Tongue (tissue), 2 donors: ENCODE data around the gene PRAMEF1. TPM values are rescaled to one million over a fixed set of nuclear protein-coding genes. Genes with fewer than 3 reads are reported as not detected.
"Not testable (repeated sequence)": the region's sequence is repeated elsewhere in the genome, so short reads cannot be mapped to it uniquely, and the experiment has no call there.

Source experiments
- DNase-seq: peaks from one replicate; pipeline ENCODE4 v3.0.0-alpha.2; 2015
- total RNA-seq: library from RNA; depleted of rRNA; stranded (reverse); fragments of >200 nt; gene quantifications from one replicate; pipeline ENCODE4 v1.2.3, GENCODE V29; 2014

The PRAMEF1 gene
- total RNA-seq, 1 donor from 2014 or later: not detected

DNA sequence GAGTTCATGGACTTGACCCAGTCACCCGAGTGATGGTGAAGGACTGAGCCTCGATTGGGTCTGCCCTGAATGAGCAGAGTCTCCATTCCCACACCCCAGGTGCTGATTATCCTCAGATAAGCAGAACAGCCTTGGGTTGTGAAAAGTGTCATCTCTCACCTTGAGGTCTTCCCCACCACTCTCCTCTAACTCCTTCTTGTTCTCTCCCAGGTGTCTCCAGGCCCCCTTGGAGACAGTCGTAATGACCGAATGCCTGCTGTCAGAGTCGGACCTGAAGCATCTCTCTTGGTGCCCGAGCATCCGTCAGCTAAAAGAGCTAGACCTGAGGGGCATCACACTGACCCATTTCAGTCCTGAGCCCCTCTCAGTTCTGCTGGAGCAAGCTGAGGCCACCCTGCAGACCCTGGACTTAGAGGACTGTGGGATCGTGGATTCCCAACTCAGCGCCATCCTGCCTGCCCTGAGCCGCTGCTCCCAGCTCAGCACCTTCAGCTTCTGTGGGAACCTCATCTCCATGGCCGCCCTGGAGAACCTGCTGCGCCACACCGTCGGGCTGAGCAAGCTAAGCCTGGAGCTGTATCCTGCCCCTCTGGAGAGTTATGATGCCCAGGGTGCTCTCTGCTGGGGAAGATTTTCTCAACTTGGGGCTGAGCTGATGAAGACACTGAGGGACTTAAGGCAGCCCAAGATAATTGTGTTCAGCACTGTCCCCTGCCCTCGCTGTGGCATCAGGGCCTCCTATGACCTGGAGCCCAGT is 14.2 kb upstream of the PRAMEF1 start:
- no peak for DNase-seq

- no peak for DNase-seq
These were observed 13.1 kb upstream of the PRAMEF1 start for GRCh38 chr1:12778061-12778460.

DNA sequence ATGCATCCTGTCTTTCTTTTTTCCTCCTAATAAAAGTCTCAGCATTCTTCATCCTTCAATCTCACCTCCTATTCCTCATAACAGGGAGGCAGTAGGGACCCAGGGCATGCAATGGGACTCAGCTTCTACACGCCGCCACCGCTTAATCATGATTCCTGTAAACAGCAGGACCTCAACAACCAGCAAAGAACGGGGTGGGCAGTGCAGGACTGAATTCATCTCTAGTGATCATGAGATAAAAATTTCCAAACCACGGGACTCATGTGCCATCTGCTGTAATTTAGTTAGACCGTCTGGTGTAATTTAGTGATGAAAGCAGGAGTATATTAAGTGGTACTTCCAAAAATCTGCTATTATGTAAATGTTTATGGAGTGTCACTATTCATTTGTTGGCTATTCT is 12.3 kb upstream of the PRAMEF1 start:
- DNase-seq: no peak

GRCh38 chr1:12781488-12781887 is 9.7 kb upstream of the PRAMEF1 start:
- DNase-seq: not testable (repeated sequence)

DNA sequence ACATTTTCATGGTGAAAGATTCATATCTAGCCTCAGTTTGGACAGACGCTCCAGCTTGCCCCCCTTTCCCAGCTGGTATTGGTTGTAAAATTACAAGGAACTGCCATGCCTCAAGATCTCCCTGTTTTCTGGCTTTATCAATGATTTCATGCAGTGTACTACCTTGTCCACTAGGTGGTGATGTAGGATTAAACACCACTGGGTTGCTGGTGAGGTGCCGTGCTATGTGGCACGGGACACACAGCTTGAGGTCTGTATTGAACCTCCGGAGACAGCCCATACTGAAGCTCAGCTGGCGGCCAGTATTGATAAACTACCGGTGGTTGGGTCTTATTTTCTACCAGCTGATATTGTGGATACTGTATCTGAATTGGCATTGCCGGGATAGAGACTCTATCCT is 7.4 kb upstream of the PRAMEF1 start:
- not testable (repeated sequence) for DNase-seq

- not testable (repeated sequence) for DNase-seq
These were observed 6.5 kb upstream of the PRAMEF1 start for GRCh38 chr1:12784729-12785128.

- DNase-seq: no peak
These were observed 7.7 kb downstream of the PRAMEF1 start for GRCh38 chr1:12798911-12799310.

GRCh38 chr1:12799730-12800129 is 8.5 kb downstream of the PRAMEF1 start:
- no peak for DNase-seq

- DNase-seq: no peak
These were observed 18.7 kb downstream of the PRAMEF1 start for GRCh38 chr1:12809933-12810332.

DNA sequence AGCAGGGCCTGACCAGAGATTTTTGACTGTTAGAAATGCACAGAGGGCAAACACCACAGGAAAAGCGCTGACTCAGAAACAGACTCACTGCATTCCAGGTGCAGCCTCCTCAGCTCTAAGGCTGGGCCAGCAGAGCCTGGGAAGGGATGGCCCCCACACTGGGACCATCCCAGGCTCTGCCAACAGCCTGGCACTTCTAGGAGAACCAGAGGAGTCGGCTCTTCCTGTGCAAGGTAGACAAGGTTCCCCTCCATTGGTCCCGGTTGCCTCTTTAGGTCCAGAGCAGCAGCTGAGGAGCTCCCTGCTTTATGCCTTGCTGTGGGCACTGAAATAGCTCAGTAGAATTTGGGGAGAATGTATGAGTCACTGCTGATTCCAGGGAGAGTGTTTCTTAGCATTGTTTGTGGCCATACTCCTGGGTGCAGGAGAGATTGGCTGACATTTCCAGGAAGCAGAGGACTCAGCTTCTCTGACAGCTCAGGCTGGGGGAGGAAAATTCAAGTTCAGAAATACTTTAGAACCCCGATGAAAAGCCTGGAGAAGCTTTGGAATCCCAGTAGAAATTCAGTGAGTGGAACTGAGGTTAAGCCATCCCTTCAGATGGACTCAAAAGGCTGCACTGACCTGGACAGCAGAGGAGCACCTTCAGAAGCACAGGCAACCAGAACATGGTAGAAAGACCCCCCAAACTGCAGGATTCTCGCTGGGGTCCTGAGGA is 19.7 kb downstream of the PRAMEF1 start:
- DNase-seq: no peak

GRCh38 chr1:12811409-12811784 is 20.2 kb downstream of the PRAMEF1 start:
- DNase-seq: no peak

- DNase-seq: not testable (repeated sequence)
These were observed 27.9 kb downstream of the PRAMEF1 start for GRCh38 chr1:12819061-12819460.

DNA sequence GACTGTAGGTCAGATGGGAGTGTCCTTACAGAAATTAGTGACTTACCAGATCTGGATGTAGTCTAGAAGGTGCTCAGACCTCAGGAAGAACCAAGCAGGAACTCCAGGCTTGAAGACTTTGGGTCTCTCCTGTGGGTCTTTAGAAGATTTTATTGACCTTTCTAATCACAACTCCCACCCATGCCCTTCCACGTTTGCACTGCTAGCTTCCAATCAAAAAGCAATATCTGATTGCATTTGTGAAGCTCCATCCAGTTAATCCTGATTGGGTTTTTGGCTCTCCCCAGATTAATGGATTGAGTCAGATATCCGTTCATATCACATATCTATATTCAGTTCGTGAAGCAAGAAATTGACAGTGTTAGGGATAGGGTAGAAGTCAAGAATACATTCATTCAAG is 40.1 kb downstream of the PRAMEF1 start, which contains the start of gene PRAMEF11:
PRAMEF11 (minus strand) TSS at position 101 of the 400 bp plus-strand sequence. CDS start 2,621 bp downstream, outside the sequence.
- DNase-seq: not testable (repeated sequence)

- DNase-seq: not testable (repeated sequence)
These were observed 42.1 kb downstream of the PRAMEF1 start for GRCh38 chr1:12833251-12833650.

Other genes with a start within 250 kb of the PRAMEF1 start
- gene DHRS3, start 173.2 kb upstream of the PRAMEF1 start, total RNA-seq: 30.7 TPM
- not detected for gene AADACL4, start 147.3 kb upstream of the PRAMEF1 start, total RNA-seq
- not detected for gene AADACL3, start 75.3 kb upstream of the PRAMEF1 start, total RNA-seq
- not detected for gene CFAP107, start 45.2 kb upstream of the PRAMEF1 start, total RNA-seq
- gene PRAMEF12, start 17.7 kb upstream of the PRAMEF1 start, total RNA-seq: not detected
- gene PRAMEF11, start 40.0 kb downstream of the PRAMEF1 start, total RNA-seq: not detected
- gene HNRNPCL1, start 57.3 kb downstream of the PRAMEF1 start, total RNA-seq: not detected
- gene PRAMEF2, start 65.7 kb downstream of the PRAMEF1 start, total RNA-seq: not detected
- gene PRAMEF4, start 94.8 kb downstream of the PRAMEF1 start, total RNA-seq: not detected
- gene PRAMEF10, start 106.9 kb downstream of the PRAMEF1 start, total RNA-seq: not detected
- not detected for gene PRAMEF7, start 125.2 kb downstream of the PRAMEF1 start, total RNA-seq
- not detected for gene PRAMEF6, start 156.2 kb downstream of the PRAMEF1 start, total RNA-seq